HepG2 (cell line): ENCODE data around the gene EIF1. TPM values are rescaled to one million over a fixed set of nuclear protein-coding genes. Genes with fewer than 3 reads are reported as not detected.

Experiments used
- ARNT2 ChIP-seq: sonication (generic); formaldehyde crosslinking; IDR thresholded peaks from 2 replicates; pipeline ENCODE4 v1.8.0; 2022; ENCODE audit warnings: mild to moderate bottlenecking, low read depth, missing genetic modification reagents, moderate library complexity
- BCL6 ChIP-seq: IDR thresholded peaks from 2 replicates; pipeline ENCODE4 v1.6.1; 2016; ENCODE audit warnings: missing genetic modification reagents, missing compliant biosample characterization
- CCDC6 ChIP-seq: sonication (generic); formaldehyde crosslinking; IDR thresholded peaks from 2 replicates; pipeline ENCODE4 v1.8.1; 2022; ENCODE audit warnings: mild to moderate bottlenecking, missing genetic modification reagents, moderate library complexity
- KDM2A ChIP-seq: sonication (generic); formaldehyde crosslinking; IDR thresholded peaks from 2 replicates; pipeline ENCODE4 v1.4.0; 2020; ENCODE audit warnings: low read depth, missing genetic modification reagents, borderline replicate concordance
- KLF11 ChIP-seq: IDR thresholded peaks from 2 replicates; pipeline ENCODE4 v1.6.1; 2016; ENCODE audit warnings: missing compliant biosample characterization
- RFXAP ChIP-seq: sonication (generic); formaldehyde crosslinking; IDR thresholded peaks from 2 replicates; pipeline ENCODE4 v1.4.0; 2020; ENCODE audit warnings: missing genetic modification reagents, borderline replicate concordance
- SOX5 ChIP-seq: IDR thresholded peaks from 2 replicates; pipeline ENCODE4 v1.6.1; 2016; ENCODE audit warnings: borderline replicate concordance
- XRCC5 ChIP-seq: fragments of 200-400 bp; formaldehyde crosslinking; optimal IDR thresholded peaks from 2 replicates; pipeline ENCODE3; 2017; ENCODE audit warnings: mild to moderate bottlenecking, low read length
- YEATS2 ChIP-seq: sonication (generic); formaldehyde crosslinking; IDR thresholded peaks from 2 replicates; pipeline ENCODE4 v1.4.0; 2020; ENCODE audit warnings: missing genetic modification reagents, borderline replicate concordance
- ZBTB42 ChIP-seq: sonication (generic); formaldehyde crosslinking; IDR thresholded peaks from 2 replicates; pipeline ENCODE4 v1.5.0; 2020; ENCODE audit warnings: mild to moderate bottlenecking, missing genetic modification reagents
- ZMYM2 ChIP-seq: sonication (generic); formaldehyde crosslinking; IDR thresholded peaks from 2 replicates; pipeline ENCODE4 v1.8.0; 2022; ENCODE audit warnings: mild to moderate bottlenecking, missing genetic modification reagents
- ZNF747 ChIP-seq: sonication (generic); formaldehyde crosslinking; IDR thresholded peaks from 2 replicates; pipeline ENCODE4 v1.8.1; 2023; ENCODE audit warnings: missing genetic modification reagents, mild to moderate bottlenecking, borderline replicate concordance
- ZSCAN21 ChIP-seq: sonication (generic); formaldehyde crosslinking; IDR thresholded peaks from 2 replicates; pipeline ENCODE4 v1.8.0; 2022; ENCODE audit warnings: mild to moderate bottlenecking, missing genetic modification reagents, moderate library complexity, borderline replicate concordance
- polyA plus RNA-seq, 8 experiments: library from polyadenylated mRNA; depleted of rRNA in 3 of 8; stranded (reverse) in 7 of 8; unstranded in 1 of 8; fragments of >200 nt; fragmentation: Illumina TruSeq in 4 of 8; extraction: Trizol in 4 of 8; gene quantifications; 2 replicates each; pipeline versions ENCODE4 v1.2.1 to v1.2.3, GENCODE V29; 2011 to 2016; ENCODE audit warnings: low read depth in 4 of 8, missing spikeins in 1 of 8, mixed read lengths in 1 of 8; ENCODE audit not compliant: insufficient read depth in 1 of 8
- total RNA-seq, 5 experiments: library from RNA; depleted of rRNA; stranded (reverse); fragments of >200 nt; fragmentation: Illumina TruSeq; extraction: Trizol; gene quantifications; 2 replicates each; pipeline ENCODE4 v1.2.3, GENCODE V29; 2016; ENCODE audit warnings: low read depth in 1 of 5
- TF ChIP-seq, protein P1 (sequence below): sonication (generic); formaldehyde crosslinking; IDR thresholded peaks from 2 replicates; pipeline ENCODE4 v1.8.0; 2022; ENCODE audit warnings: missing genetic modification reagents, mild to moderate bottlenecking, borderline replicate concordance
- TF ChIP-seq, protein P2 (sequence below), 2 experiments: fragments of 450-650 bp in 1 of 2; sonication (generic) in 1 of 2; formaldehyde crosslinking in 1 of 2; IDR thresholded peaks; 2 replicates each; pipeline versions ENCODE4 v1.6.1 to v1.8.0; 2016 to 2022; ENCODE audit warnings: antibody characterized with exemption in 1 of 2, mild to moderate bottlenecking in 1 of 2, missing genetic modification reagents in 1 of 2
- TF ChIP-seq, protein P3 (sequence below): sonication (generic); formaldehyde crosslinking; conservative IDR thresholded peaks from 2 replicates; pipeline ENCODE4 v1.4.0; 2020; ENCODE audit warnings: missing genetic modification reagents

EIF1 gene
- total and polyA plus RNA-seq, 2 of the 13 experiments (the other 11 are each of a cell fraction or from before 2014, with no cell fraction given), result 147 to 517 TPM

- peak; percentile 33; the same call in 1 of the 2 replicates for TF ChIP-seq ZNF747
- peak; percentile 2; the same call in 1 of the 2 replicates for TF ChIP-seq SOX5 (CRISPR knock-in tag)
- TF ChIP-seq, protein P1, sequence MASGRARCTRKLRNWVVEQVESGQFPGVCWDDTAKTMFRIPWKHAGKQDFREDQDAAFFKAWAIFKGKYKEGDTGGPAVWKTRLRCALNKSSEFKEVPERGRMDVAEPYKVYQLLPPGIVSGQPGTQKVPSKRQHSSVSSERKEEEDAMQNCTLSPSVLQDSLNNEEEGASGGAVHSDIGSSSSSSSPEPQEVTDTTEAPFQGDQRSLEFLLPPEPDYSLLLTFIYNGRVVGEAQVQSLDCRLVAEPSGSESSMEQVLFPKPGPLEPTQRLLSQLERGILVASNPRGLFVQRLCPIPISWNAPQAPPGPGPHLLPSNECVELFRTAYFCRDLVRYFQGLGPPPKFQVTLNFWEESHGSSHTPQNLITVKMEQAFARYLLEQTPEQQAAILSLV, result 0 out of 2 replicates have a peak, but pooled peaks have one; percentile 4
- no peak for TF ChIP-seq RFXAP (CRISPR knock-in tag)
- peak; percentile 23; the same call in 1 of the 2 replicates for TF ChIP-seq KDM2A (CRISPR knock-in tag)
- TF ChIP-seq, protein P2, sequence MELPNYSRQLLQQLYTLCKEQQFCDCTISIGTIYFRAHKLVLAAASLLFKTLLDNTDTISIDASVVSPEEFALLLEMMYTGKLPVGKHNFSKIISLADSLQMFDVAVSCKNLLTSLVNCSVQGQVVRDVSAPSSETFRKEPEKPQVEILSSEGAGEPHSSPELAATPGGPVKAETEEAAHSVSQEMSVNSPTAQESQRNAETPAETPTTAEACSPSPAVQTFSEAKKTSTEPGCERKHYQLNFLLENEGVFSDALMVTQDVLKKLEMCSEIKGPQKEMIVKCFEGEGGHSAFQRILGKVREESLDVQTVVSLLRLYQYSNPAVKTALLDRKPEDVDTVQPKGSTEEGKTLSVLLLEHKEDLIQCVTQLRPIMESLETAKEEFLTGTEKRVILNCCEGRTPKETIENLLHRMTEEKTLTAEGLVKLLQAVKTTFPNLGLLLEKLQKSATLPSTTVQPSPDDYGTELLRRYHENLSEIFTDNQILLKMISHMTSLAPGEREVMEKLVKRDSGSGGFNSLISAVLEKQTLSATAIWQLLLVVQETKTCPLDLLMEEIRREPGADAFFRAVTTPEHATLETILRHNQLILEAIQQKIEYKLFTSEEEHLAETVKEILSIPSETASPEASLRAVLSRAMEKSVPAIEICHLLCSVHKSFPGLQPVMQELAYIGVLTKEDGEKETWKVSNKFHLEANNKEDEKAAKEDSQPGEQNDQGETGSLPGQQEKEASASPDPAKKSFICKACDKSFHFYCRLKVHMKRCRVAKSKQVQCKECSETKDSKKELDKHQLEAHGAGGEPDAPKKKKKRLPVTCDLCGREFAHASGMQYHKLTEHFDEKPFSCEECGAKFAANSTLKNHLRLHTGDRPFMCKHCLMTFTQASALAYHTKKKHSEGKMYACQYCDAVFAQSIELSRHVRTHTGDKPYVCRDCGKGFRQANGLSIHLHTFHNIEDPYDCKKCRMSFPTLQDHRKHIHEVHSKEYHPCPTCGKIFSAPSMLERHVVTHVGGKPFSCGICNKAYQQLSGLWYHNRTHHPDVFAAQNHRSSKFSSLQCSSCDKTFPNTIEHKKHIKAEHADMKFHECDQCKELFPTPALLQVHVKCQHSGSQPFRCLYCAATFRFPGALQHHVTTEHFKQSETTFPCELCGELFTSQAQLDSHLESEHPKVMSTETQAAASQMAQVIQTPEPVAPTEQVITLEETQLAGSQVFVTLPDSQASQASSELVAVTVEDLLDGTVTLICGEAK (IDR thresholded peaks at IDR 0.05), result no peak
- TF ChIP-seq, protein P2 (CRISPR knock-in tag; IDR thresholded peaks at IDR 0.05), result peak; percentile 12; the same call in 1 of the 2 replicates
- 0 out of 2 replicates have a peak, but pooled peaks have one; percentile 18 for TF ChIP-seq ZSCAN21 (CRISPR knock-in tag)
- no peak for TF ChIP-seq BCL6
- TF ChIP-seq CCDC6 (CRISPR knock-in tag), result peak; percentile 70; the same call in 1 of the 2 replicates
- no peak for TF ChIP-seq XRCC5
- TF ChIP-seq ARNT2 (CRISPR knock-in tag), result peak; percentile 8; the same call in 1 of the 2 replicates
- TF ChIP-seq, protein P3, sequence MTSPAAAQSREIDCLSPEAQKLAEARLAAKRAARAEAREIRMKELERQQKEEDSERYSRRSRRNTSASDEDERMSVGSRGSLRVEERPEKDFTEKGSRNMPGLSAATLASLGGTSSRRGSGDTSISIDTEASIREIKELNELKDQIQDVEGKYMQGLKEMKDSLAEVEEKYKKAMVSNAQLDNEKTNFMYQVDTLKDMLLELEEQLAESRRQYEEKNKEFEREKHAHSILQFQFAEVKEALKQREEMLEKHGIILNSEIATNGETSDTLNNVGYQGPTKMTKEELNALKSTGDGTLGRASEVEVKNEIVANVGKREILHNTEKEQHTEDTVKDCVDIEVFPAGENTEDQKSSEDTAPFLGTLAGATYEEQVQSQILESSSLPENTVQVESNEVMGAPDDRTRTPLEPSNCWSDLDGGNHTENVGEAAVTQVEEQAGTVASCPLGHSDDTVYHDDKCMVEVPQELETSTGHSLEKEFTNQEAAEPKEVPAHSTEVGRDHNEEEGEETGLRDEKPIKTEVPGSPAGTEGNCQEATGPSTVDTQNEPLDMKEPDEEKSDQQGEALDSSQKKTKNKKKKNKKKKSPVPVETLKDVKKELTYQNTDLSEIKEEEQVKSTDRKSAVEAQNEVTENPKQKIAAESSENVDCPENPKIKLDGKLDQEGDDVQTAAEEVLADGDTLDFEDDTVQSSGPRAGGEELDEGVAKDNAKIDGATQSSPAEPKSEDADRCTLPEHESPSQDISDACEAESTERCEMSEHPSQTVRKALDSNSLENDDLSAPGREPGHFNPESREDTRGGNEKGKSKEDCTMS (CRISPR knock-in tag), result no peak
- TF ChIP-seq KLF11 (CRISPR knock-in tag), result 0 out of 2 replicates have a peak, but pooled peaks have one; percentile 22
- TF ChIP-seq ZMYM2, result no peak
- TF ChIP-seq YEATS2, result 0 out of 2 replicates have a peak, but pooled peaks have one; percentile 35
- TF ChIP-seq ZBTB42 (CRISPR knock-in tag), result 0 out of 2 replicates have a peak, but pooled peaks have one; percentile 3
Observed at GRCh38 chr17:41666237-41666641, 22.4 kb upstream of the EIF1 start (continued).
